OCI-LY1 (cell line): ENCODE data around the gene SYT7.

ENCODE experiments used
- EZH2 ChIP-seq: fragments of 200-600 bp; sonication (generic), shearing (Covaris generic); IDR thresholded peaks from 2 replicates; pipeline ENCODE4 v1.8.0; 2017; ENCODE audit warnings: borderline replicate concordance, mixed run types, mild to moderate bottlenecking, antibody characterized with exemption, low read length, moderate library complexity, mixed read lengths
- TF ChIP-seq, protein P1 (sequence below): fragments of 200-600 bp; sonication (generic), shearing (Covaris generic); IDR thresholded peaks from 2 replicates; pipeline ENCODE4 v1.5.1; 2017; ENCODE audit warnings: mild to moderate bottlenecking, antibody characterized with exemption, low read length, moderate library complexity, mixed read lengths

DNA sequence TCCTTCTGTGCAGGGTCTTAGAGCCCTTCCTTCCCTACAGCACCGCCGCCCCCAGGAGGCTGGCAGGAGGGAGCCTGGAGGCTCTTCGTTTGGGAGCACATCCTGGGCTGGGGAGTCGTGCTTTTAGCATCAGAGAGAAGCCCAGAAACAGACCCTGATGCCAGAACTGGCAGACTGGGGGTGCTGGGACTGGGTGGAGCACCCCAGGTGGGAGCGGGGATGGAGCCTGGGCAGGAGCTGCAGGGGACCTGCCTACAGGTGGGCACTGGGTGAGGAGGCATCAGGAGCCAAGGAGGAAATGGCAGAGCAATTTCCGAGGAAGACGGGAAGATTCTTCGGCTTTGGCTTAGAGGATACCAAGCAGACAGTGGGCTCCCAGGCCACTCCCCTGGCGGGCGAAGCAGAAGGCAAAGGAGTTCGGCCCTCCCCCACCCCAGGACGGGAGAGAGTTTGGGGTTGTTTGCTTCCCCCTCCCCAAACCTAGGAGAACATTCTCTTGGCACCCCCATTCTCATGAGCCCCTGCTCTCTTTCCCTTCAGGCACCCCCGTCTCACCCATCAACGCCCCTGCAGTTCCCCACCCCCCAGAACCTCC lies 1.1 kb downstream of the SYT7 start:
- TF ChIP-seq, protein P1, sequence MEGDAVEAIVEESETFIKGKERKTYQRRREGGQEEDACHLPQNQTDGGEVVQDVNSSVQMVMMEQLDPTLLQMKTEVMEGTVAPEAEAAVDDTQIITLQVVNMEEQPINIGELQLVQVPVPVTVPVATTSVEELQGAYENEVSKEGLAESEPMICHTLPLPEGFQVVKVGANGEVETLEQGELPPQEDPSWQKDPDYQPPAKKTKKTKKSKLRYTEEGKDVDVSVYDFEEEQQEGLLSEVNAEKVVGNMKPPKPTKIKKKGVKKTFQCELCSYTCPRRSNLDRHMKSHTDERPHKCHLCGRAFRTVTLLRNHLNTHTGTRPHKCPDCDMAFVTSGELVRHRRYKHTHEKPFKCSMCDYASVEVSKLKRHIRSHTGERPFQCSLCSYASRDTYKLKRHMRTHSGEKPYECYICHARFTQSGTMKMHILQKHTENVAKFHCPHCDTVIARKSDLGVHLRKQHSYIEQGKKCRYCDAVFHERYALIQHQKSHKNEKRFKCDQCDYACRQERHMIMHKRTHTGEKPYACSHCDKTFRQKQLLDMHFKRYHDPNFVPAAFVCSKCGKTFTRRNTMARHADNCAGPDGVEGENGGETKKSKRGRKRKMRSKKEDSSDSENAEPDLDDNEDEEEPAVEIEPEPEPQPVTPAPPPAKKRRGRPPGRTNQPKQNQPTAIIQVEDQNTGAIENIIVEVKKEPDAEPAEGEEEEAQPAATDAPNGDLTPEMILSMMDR, result no peak
- no peak for TF ChIP-seq EZH2
